Keratinocyte (primary cell): ENCODE results near the gene AKAP13. TPM values are rescaled to one million over a fixed set of nuclear protein-coding genes. Genes with fewer than 3 reads are reported as not detected.

ENCODE experiments used
- DNase-seq: peaks from one replicate; pipeline ENCODE4 v3.0.0-alpha.2; 2011; ENCODE audit warnings: low read depth, missing footprints, low spot score
- FAIRE-seq: peaks from 2 replicates; lab custom pipeline; 2011; peaks lifted over from hg19 to GRCh38; lab: Jason Lieb, UNC
- H2AFZ ChIP-seq: 2 replicates; pipeline ENCODE4 v1.6.0; 2012; ENCODE audit warnings: low read length, control low read depth, inconsistent platforms; ENCODE audit not compliant: control insufficient read depth
- H3K27ac ChIP-seq: 2 replicates; pipeline ENCODE4 v1.5.1; 2011; ENCODE audit warnings: low read length; ENCODE audit not compliant: control insufficient read depth, insufficient read depth
- H3K27me3 ChIP-seq: 3 replicates; pipeline ENCODE4 v1.6.0; 2011; ENCODE audit warnings: low read length; ENCODE audit not compliant: control insufficient read depth, insufficient read depth; ENCODE audit errors: extremely low read depth
- H3K36me3 ChIP-seq, 2 experiments: 2 replicates in 1 of 2; 3 replicates in 1 of 2; pipeline ENCODE4 v1.5.1; 2011; ENCODE audit warnings: low read length in 2 of 2, mild to moderate bottlenecking in 1 of 2; ENCODE audit not compliant: control insufficient read depth in 2 of 2, insufficient read depth in 2 of 2; ENCODE audit errors: extremely low read depth in 1 of 2
- H3K4me1 ChIP-seq: 3 replicates; pipeline ENCODE4 v1.5.1; 2011; ENCODE audit warnings: low read length; ENCODE audit not compliant: control insufficient read depth, insufficient read depth; ENCODE audit errors: extremely low read depth
- H3K4me2 ChIP-seq: 3 replicates; pipeline ENCODE4 v1.6.0; 2011; ENCODE audit warnings: low read depth, low read length; ENCODE audit not compliant: control insufficient read depth, insufficient read depth; ENCODE audit errors: extremely low read depth
- H3K4me3 ChIP-seq, 3 experiments: fragments of 200-600 bp in 1 of 3; sonication (generic) in 1 of 3; 2 replicates in 2 of 3; 3 replicates in 1 of 3; pipeline ENCODE4 v1.5.1; 2011 to 2016; ENCODE audit warnings: low read length in 3 of 3, mild to moderate bottlenecking in 3 of 3, control low read depth in 2 of 3, inconsistent platforms in 1 of 3, low read depth in 1 of 3, mixed read lengths in 1 of 3, mixed run types in 1 of 3, moderate library complexity in 1 of 3; ENCODE audit not compliant: control insufficient read depth in 2 of 3, insufficient read depth in 2 of 3; ENCODE audit errors: extremely low read depth in 1 of 3
- H3K79me2 ChIP-seq: 2 replicates; pipeline ENCODE4 v1.6.0; 2012; ENCODE audit warnings: low read length; ENCODE audit not compliant: control insufficient read depth, insufficient read depth
- H3K9ac ChIP-seq: 3 replicates; pipeline ENCODE4 v1.6.0; 2011; ENCODE audit warnings: low read length; ENCODE audit not compliant: control insufficient read depth, insufficient read depth; ENCODE audit errors: extremely low read depth
- H3K9me1 ChIP-seq: 3 replicates; pipeline ENCODE4 v1.6.0; 2011; ENCODE audit warnings: low read length; ENCODE audit not compliant: control insufficient read depth, insufficient read depth; ENCODE audit errors: extremely low read depth
- H3K9me3 ChIP-seq: 2 replicates; pipeline ENCODE4 v1.5.1; 2012; ENCODE audit warnings: low read depth, low read length; ENCODE audit not compliant: control insufficient read depth
- H4K20me1 ChIP-seq: 3 replicates; pipeline ENCODE4 v1.6.0; 2011; ENCODE audit warnings: low read length; ENCODE audit not compliant: control insufficient read depth, insufficient read depth; ENCODE audit errors: extremely low read depth
- CTCF ChIP-seq, 3 experiments: IDR thresholded peaks in 1 of 3; conservative IDR thresholded peaks in 1 of 3; optimal IDR thresholded peaks in 1 of 3; 2 replicates in 2 of 3; 3 replicates in 1 of 3; pipeline versions ENCODE3 to v1.5.1; 2011; ENCODE audit warnings: low read length in 3 of 3, mild to moderate bottlenecking in 3 of 3, moderate library complexity in 2 of 3, control low read depth in 1 of 3, inconsistent platforms in 1 of 3; ENCODE audit not compliant: insufficient read depth in 2 of 3; ENCODE audit errors: extremely low read depth in 1 of 3
- EZH2 ChIP-seq: IDR thresholded peaks from one replicate; pipeline ENCODE4 v1.6.1; 2012; ENCODE audit warnings: inconsistent platforms, mild to moderate bottlenecking, low read length, moderate library complexity
- dilution Hi-C: fragments of 300-500 bp; cut with MboI; formaldehyde crosslinking; loops from one replicate; pipeline ENCODE4 v1.7.0; 2020; ENCODE audit warnings: low sequenced_read_pairs; ENCODE audit not compliant: extremely low pct_ligation_motif_present
- polyA plus RNA-seq, 5 experiments: library from polyadenylated mRNA; depleted of rRNA in 3 of 5; stranded (reverse) in 3 of 5; stranded (forward) in 1 of 5; unstranded in 1 of 5; fragments of >200 nt; gene quantifications; 1 replicate in 1 of 5; 2 replicates in 3 of 5; 3 replicates in 1 of 5; pipeline versions ENCODE4 v1.2.1 to v1.2.3, GENCODE V29; 2011 to 2012; ENCODE audit warnings: missing spikeins in 2 of 5, low read depth in 1 of 5, low replicate concordance in 1 of 5

The AKAP13 gene
- polyA plus RNA-seq, 1 donor (not counting 4 experiments of a cell fraction or from before 2014, with no cell fraction given): 16.7 TPM

- DNase-seq (no peak), FAIRE-seq (no peak)
- H3K9me3 ChIP-seq: no peaks in the 10 kb centered on the region
- TF ChIP-seq EZH2: no peak
- TF ChIP-seq CTCF (optimal IDR thresholded peaks at IDR 0.05 in 1 of 3, IDR thresholded peaks at IDR 0.05 in 1 of 3, conservative IDR thresholded peaks at IDR 0.05 in 1 of 3; ENCODE audit: extremely low read depth in 1 of 3, insufficient read depth in 2 of 3, low read length in 3 of 3): no peak
- H3K79me2 ChIP-seq: peaks cover 19% of the 10 kb centered on the region
- no peak overlapping the region for H2AFZ ChIP-seq
- dilution Hi-C loops: no loop called here
- no peak overlapping the region for H3K4me3 ChIP-seq
- H4K20me1 ChIP-seq: no peaks in the 10 kb centered on the region
- H3K4me1 ChIP-seq: peaks cover 20% of the 10 kb centered on the region
- no peak overlapping the region for H3K4me2 ChIP-seq
- H3K27me3 ChIP-seq: no peaks in the 10 kb centered on the region
- H3K36me3 ChIP-seq: no peaks in the 10 kb centered on the region
- no peaks in the 10 kb centered on the region for H3K9me1 ChIP-seq
- H3K27ac ChIP-seq: no peak overlapping the region
- H3K9ac ChIP-seq: no peak overlapping the region
Observed at GRCh38 chr15:85377986-85378385, 2.4 kb upstream of the AKAP13 start.

- no peaks in the 10 kb centered on the region for H3K9me1 ChIP-seq
- H2AFZ ChIP-seq: peak overlapping the region; percentile 49
- H3K9me3 ChIP-seq: no peaks in the 10 kb centered on the region
- H3K4me3 ChIP-seq: peak overlapping the region; percentile 62 to 77 (median 76)
- peaks cover 34% of the 10 kb centered on the region for H3K79me2 ChIP-seq
- H3K4me2 ChIP-seq: peak overlapping the region; percentile 85
- H4K20me1 ChIP-seq: no peaks in the 10 kb centered on the region
- peak overlapping the region; percentile 79 for H3K27ac ChIP-seq
- H3K9ac ChIP-seq: peak overlapping the region; percentile 74
- H3K36me3 ChIP-seq: no peaks in the 10 kb centered on the region
- no peaks in the 10 kb centered on the region for H3K27me3 ChIP-seq
- H3K4me1 ChIP-seq: peaks cover 23% of the 10 kb centered on the region
- TF ChIP-seq EZH2 (no peak), CTCF (optimal IDR thresholded peaks at IDR 0.05 in 1 of 3, IDR thresholded peaks at IDR 0.05 in 1 of 3, conservative IDR thresholded peaks at IDR 0.05 in 1 of 3; ENCODE audit: extremely low read depth in 1 of 3, insufficient read depth in 2 of 3, low read length in 3 of 3) (no peak)
- DNase-seq (no peak), FAIRE-seq (no peak)
- dilution Hi-C loops: no loop called here
Observed at GRCh38 chr15:85379403-85380131, 836 bp upstream of the AKAP13 start.
